ENCODE results near the gene MPHOSPH9. TPM values are rescaled to one million over a fixed set of nuclear protein-coding genes. Genes with fewer than 3 reads are reported as not detected.
A peak's percentile ranks its signal among the peaks of the same experiment; 100 is the strongest.

The MPHOSPH9 gene
- total and polyA plus RNA-seq, 2 of the 13 experiments (the other 11 are each of a cell fraction or from before 2014, with no cell fraction given), result 20.3 to 63.4 TPM

DNA sequence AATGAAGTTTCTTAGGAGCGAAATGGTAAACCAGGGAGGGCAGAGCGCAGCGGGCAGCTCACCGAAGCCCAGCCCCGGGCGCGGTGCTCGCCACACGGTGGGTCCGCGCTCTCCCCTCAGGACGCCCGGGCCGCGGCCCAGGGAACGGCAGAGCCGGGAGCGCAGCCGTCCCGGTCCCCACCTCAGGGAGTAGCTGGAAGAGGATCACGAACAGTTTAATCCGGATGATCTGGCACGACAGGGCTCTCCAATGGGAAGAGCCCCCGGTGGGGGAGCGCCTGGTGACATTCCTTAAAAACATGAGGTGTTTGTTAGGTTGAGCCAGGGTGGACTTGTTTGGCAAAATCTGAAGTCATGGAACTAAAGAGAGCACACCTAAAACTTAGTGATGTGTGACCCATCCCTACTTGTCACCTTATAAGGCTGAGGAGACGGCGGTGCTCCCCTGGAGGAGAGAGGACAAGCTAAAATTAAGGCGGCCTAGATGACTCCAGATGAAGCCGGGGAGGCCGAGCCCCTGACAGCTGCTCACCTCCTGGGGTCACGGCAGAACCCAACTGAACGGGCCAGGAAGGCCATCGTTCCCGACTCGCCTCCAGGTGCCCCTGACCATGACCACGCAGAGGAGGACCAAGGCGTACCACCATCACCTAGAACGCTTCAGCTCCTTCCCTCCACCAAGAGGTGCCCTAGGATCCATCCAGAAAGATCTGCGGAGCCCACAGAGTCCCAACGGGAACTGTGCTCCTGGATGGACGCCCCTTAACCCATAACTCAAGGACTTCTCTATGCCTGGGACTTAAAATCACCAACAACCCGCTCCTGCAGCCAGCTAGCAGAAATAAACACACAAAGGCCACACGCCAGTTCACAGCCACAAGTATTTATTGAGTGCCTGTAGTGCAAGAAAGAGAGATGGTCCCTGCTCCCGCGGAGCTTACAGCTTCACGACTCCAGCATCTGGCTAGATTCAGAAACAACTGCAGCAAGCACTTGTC, 81.2 kb downstream of the MPHOSPH9 start (continued):
- TF ChIP-seq PCBP2 (optimal IDR thresholded peaks at IDR 0.05; ENCODE audit: low read depth, low read length, poor library complexity, severe bottlenecking) (no peak), ZNF775 (CRISPR knock-in tag; IDR thresholded peaks at IDR 0.05; ENCODE audit: borderline replicate concordance) (no peak), ZNF136 (CRISPR knock-in tag; IDR thresholded peaks at IDR 0.05; ENCODE audit: low read depth) (no peak), SP2 (CRISPR knock-in tag; IDR thresholded peaks at IDR 0.05) (no peak), NFRKB (IDR thresholded peaks at IDR 0.05) (no peak), ELF1 (CRISPR knock-in tag; IDR thresholded peaks at IDR 0.05) (no peak), ATRX (CRISPR knock-in tag; IDR thresholded peaks at IDR 0.05; ENCODE audit: borderline replicate concordance) (no peak), RERE (CRISPR knock-in tag; IDR thresholded peaks at IDR 0.05; ENCODE audit: low read depth) (no peak), STAG1 (CRISPR knock-in tag; IDR thresholded peaks at IDR 0.05) (no peak), GMEB2 (CRISPR knock-in tag; IDR thresholded peaks at IDR 0.05; ENCODE audit: low read depth) (no peak), RFX3 (CRISPR knock-in tag; IDR thresholded peaks at IDR 0.05) (no peak), CENPX (CRISPR knock-in tag; IDR thresholded peaks at IDR 0.05) (no peak), ZNF441 (CRISPR knock-in tag; IDR thresholded peaks at IDR 0.05; ENCODE audit: borderline replicate concordance) (no peak), DR1 (CRISPR knock-in tag; IDR thresholded peaks at IDR 0.05) (no peak), SPEN (CRISPR knock-in tag; IDR thresholded peaks at IDR 0.05; ENCODE audit: low read depth) (no peak), ZFP36L1 (CRISPR knock-in tag; IDR thresholded peaks at IDR 0.05) (no peak), MEF2D (CRISPR knock-in tag; IDR thresholded peaks at IDR 0.05) (no peak), TBL1XR1 (IDR thresholded peaks at IDR 0.05; ENCODE audit: borderline replicate concordance, low read length, partially characterized antibody) (no peak), MIER3 (CRISPR knock-in tag; IDR thresholded peaks at IDR 0.05; ENCODE audit: borderline replicate concordance) (no peak), ZNF354B (CRISPR knock-in tag; IDR thresholded peaks at IDR 0.05) (no peak), TAF1 (CRISPR knock-in tag; IDR thresholded peaks at IDR 0.05) (peak; percentile 22; the same call in 1 of the 2 replicates), MIXL1 (CRISPR knock-in tag; IDR thresholded peaks at IDR 0.05) (no peak)
- TF ChIP-seq, protein P1, sequence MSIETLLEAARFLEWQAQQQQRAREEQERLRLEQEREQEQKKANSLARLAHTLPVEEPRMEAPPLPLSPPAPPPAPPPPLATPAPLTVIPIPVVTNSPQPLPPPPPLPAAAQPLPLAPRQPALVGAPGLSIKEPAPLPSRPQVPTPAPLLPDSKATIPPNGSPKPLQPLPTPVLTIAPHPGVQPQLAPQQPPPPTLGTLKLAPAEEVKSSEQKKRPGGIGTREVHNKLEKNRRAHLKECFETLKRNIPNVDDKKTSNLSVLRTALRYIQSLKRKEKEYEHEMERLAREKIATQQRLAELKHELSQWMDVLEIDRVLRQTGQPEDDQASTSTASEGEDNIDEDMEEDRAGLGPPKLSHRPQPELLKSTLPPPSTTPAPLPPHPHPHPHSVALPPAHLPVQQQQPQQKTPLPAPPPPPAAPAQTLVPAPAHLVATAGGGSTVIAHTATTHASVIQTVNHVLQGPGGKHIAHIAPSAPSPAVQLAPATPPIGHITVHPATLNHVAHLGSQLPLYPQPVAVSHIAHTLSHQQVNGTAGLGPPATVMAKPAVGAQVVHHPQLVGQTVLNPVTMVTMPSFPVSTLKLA (IDR thresholded peaks at IDR 0.05), result no peak
